K562 (cell line): ENCODE data around the gene ALOXE3. TPM values are rescaled to one million over a fixed set of nuclear protein-coding genes. Genes with fewer than 3 reads are reported as not detected.

ENCODE experiments used
- ARHGAP35 ChIP-seq: fragments of 450-650 bp; IDR thresholded peaks from 2 replicates; pipeline ENCODE4 v1.6.1; 2018; ENCODE audit not compliant: partially characterized antibody
- BCL6 ChIP-seq: fragments of 250-450 bp; sonication (Bioruptor Pico); IDR thresholded peaks from 2 replicates; pipeline ENCODE4 v1.4.0; 2020
- DDX20 ChIP-seq: fragments of 450-650 bp; IDR thresholded peaks from 2 replicates; pipeline ENCODE4 v1.6.1; 2016; ENCODE audit warnings: missing genetic modification characterization, low read depth, mild to moderate bottlenecking, missing compliant biosample characterization, moderate library complexity
- DNMT1 ChIP-seq: fragments of 450-650 bp; IDR thresholded peaks from 2 replicates; pipeline ENCODE4 v1.6.1; 2016; ENCODE audit warnings: antibody characterized with exemption, mild to moderate bottlenecking
- EP400 ChIP-seq: fragments of 450-650 bp; IDR thresholded peaks from 2 replicates; pipeline ENCODE4 v1.6.1; 2017; ENCODE audit warnings: antibody characterized with exemption, mild to moderate bottlenecking, moderate library complexity
- FOXA1 ChIP-seq: fragments of 450-650 bp; IDR thresholded peaks from 2 replicates; pipeline ENCODE4 v1.6.1; 2016; ENCODE audit warnings: mild to moderate bottlenecking, borderline replicate concordance
- GABPB1 ChIP-seq: sonication (generic); formaldehyde crosslinking; IDR thresholded peaks from 2 replicates; pipeline ENCODE4 v1.8.0; 2022; ENCODE audit warnings: mild to moderate bottlenecking, missing genetic modification reagents
- HEY1 ChIP-seq: fragments of 250-450 bp; sonication (Bioruptor Pico); IDR thresholded peaks from 2 replicates; pipeline ENCODE4 v1.5.0; 2020; ENCODE audit warnings: mild to moderate bottlenecking, moderate library complexity, borderline replicate concordance
- MEIS2 ChIP-seq: fragments of 450-650 bp; IDR thresholded peaks from 2 replicates; pipeline ENCODE4 v1.6.1; 2014; ENCODE audit warnings: mild to moderate bottlenecking; ENCODE audit not compliant: partially characterized antibody
- PATZ1 ChIP-seq: fragments of 250-450 bp; sonication (Bioruptor Pico); IDR thresholded peaks from 2 replicates; pipeline ENCODE4 v1.5.0; 2020; ENCODE audit warnings: mild to moderate bottlenecking, borderline replicate concordance
- PRMT5 ChIP-seq: sonication (generic); formaldehyde crosslinking; IDR thresholded peaks from 2 replicates; pipeline ENCODE4 v1.5.0; 2020; ENCODE audit warnings: missing genetic modification reagents
- PURB ChIP-seq: sonication (generic); formaldehyde crosslinking; IDR thresholded peaks from 2 replicates; pipeline ENCODE4 v1.9.0; 2021; ENCODE audit warnings: low read depth, mild to moderate bottlenecking, missing genetic modification reagents
- PYGO2 ChIP-seq: fragments of 450-650 bp; IDR thresholded peaks from 2 replicates; pipeline ENCODE4 v1.6.1; 2016; ENCODE audit warnings: mild to moderate bottlenecking, missing genetic modification characterization, moderate library complexity, missing compliant biosample characterization
- RBM14 ChIP-seq: fragments of 200-400 bp; formaldehyde crosslinking; IDR thresholded peaks from 2 replicates; pipeline ENCODE4 v1.6.1; 2018; ENCODE audit warnings: low read depth, mild to moderate bottlenecking, low read length, moderate library complexity, borderline replicate concordance; ENCODE audit not compliant: insufficient read depth
- RCOR1 ChIP-seq, 2 experiments: IDR thresholded peaks; 2 replicates each; pipeline ENCODE4 v1.6.1; 2012; ENCODE audit warnings: low read depth in 2 of 2, low read length in 2 of 2, borderline replicate concordance in 1 of 2, improper control_type of control experiment in 1 of 2
- TOE1 ChIP-seq, 2 experiments: fragments of 450-650 bp in 1 of 2; sonication (generic) in 1 of 2; formaldehyde crosslinking in 1 of 2; IDR thresholded peaks; 2 replicates each; pipeline versions ENCODE4 v1.7.1 to v1.8.0; 2016 to 2022; ENCODE audit warnings: borderline replicate concordance in 2 of 2, mild to moderate bottlenecking in 2 of 2, antibody characterized with exemption in 1 of 2, inconsistent platforms in 1 of 2, low read depth in 1 of 2, missing genetic modification reagents in 1 of 2, moderate library complexity in 1 of 2
- ZBTB1 ChIP-seq: sonication (generic); formaldehyde crosslinking; IDR thresholded peaks from 2 replicates; pipeline ENCODE4 v1.8.1; 2023; ENCODE audit warnings: missing genetic modification reagents, low read depth, mild to moderate bottlenecking, borderline replicate concordance
- ZC3H4 ChIP-seq: sonication (generic); formaldehyde crosslinking; IDR thresholded peaks from 2 replicates; pipeline ENCODE4 v1.9.0; 2021; ENCODE audit warnings: missing genetic modification reagents, borderline replicate concordance
- ZFX ChIP-seq: sonication (generic); formaldehyde crosslinking; IDR thresholded peaks from 2 replicates; pipeline ENCODE4 v1.8.0; 2022; ENCODE audit warnings: mild to moderate bottlenecking, missing genetic modification reagents, moderate library complexity
- ZNF134 ChIP-seq: fragments of 250-450 bp; sonication (Bioruptor Pico); conservative IDR thresholded peaks from 2 replicates; pipeline ENCODE4 v1.4.0; 2020
- ZNF184 ChIP-seq: sonication (generic); formaldehyde crosslinking; IDR thresholded peaks from 2 replicates; pipeline ENCODE4 v1.5.0; 2020; ENCODE audit warnings: missing genetic modification reagents
- ZNF224 ChIP-seq: sonication (generic); formaldehyde crosslinking; IDR thresholded peaks from 2 replicates; pipeline ENCODE4 v1.8.0; 2022; ENCODE audit warnings: mild to moderate bottlenecking, missing genetic modification reagents
- ZNF263 ChIP-seq: sonication (generic); formaldehyde crosslinking; IDR thresholded peaks from 2 replicates; pipeline ENCODE4 v1.8.0; 2022; ENCODE audit warnings: mild to moderate bottlenecking, missing genetic modification reagents, borderline replicate concordance
- ZNF583 ChIP-seq: fragments of 250-450 bp; sonication (Bioruptor Pico); IDR thresholded peaks from 2 replicates; pipeline ENCODE4 v1.4.0; 2020
- ZNF586 ChIP-seq: fragments of 450-650 bp; formaldehyde crosslinking; conservative IDR thresholded peaks from 2 replicates; pipeline ENCODE4 v1.4.0; 2020; ENCODE audit warnings: mild to moderate bottlenecking, moderate library complexity
- ZNF644 ChIP-seq: fragments of 200-800 bp; sonication (Bioruptor generic); IDR thresholded peaks from 2 replicates; pipeline ENCODE4 v1.6.1; 2016; ENCODE audit warnings: low read depth, missing genetic modification characterization, missing compliant biosample characterization
- polyA plus RNA-seq, 8 experiments: library from polyadenylated mRNA; depleted of rRNA in 4 of 8; stranded (reverse) in 5 of 8; unstranded in 3 of 8; fragments of >200 nt; fragmentation: Nextera tagmentation in 2 of 8; fragmentation: Illumina TruSeq in 1 of 8; extraction: Ambion mirVana in 2 of 8; extraction: Trizol in 1 of 8; gene quantifications; 2 replicates each; pipeline versions ENCODE4 v1.2.1 to v1.2.3, GENCODE V29; 2011 to 2014; ENCODE audit warnings: inconsistent platforms in 1 of 8, missing spikeins in 1 of 8
- total RNA-seq, 7 experiments: library from RNA; depleted of rRNA in 6 of 7; stranded (reverse); fragments of >200 nt in 6 of 7; fragmentation: Illumina TruSeq in 2 of 7; extraction: Trizol in 2 of 7; gene quantifications; 2 replicates each; pipeline versions ENCODE4 v1.2.1 to v1.2.3, GENCODE V29; 2011 to 2021; ENCODE audit warnings: low replicate concordance in 1 of 7
- TF ChIP-seq, protein P1 (sequence below): fragments of 450-650 bp; formaldehyde crosslinking; IDR thresholded peaks from 2 replicates; pipeline ENCODE4 v1.4.0; 2020; ENCODE audit warnings: mild to moderate bottlenecking, moderate library complexity

ALOXE3 gene
- total and polyA plus RNA-seq, 9 of the 15 experiments (the other 6 are each of a cell fraction or from before 2014, with no cell fraction given) = 0.04 TPM; not detected in 8

DNA sequence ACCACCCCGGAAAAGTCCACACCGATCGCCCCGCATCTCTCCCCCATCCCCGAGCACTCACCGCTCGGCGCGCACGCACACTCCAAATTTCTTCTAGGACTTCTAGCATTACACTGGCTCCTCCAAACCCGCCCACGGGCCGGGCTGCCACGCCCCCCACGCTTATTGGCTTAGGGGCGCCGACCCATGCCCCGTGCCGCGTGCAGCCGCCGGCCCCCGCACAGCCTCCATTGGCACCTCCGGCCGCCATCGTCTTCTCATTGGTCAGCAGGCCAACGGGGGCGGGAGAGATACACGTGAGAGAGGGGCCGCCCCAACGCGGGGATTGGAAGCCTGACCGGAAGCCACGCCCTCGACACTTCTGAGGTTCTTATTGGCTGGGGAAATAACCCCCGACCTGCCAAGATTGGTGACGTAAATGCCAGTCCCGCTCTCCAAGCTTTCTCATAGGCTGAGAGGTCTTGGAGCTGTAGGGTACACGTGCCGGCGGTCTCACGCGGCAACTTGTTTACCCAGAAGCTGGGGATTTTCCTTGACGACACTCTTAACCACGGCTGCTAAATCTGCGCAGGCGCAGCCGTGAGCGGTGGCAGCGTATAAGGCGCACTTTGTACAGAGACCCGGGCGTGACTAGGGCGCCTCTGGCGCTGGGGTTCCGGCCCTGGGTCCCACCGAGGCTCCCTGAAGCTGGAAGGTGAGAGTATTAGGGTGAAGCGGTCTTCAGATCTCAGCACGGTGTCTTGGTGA is 38.1 kb upstream of the ALOXE3 start (continued):
- TF ChIP-seq GABPB1 = peak; percentile 88
- TF ChIP-seq PURB (CRISPR knock-in tag) = no peak
- TF ChIP-seq ZNF644 (tag) = no peak
- no peak for TF ChIP-seq TOE1 (IDR thresholded peaks at IDR 0.05; ENCODE audit: borderline replicate concordance)
- TF ChIP-seq TOE1 (CRISPR knock-in tag; IDR thresholded peaks at IDR 0.05; ENCODE audit: borderline replicate concordance, low read depth) = no peak
- TF ChIP-seq HEY1 = no peak
- TF ChIP-seq ZBTB1 (CRISPR knock-in tag) = no peak
- no peak for TF ChIP-seq FOXA1
- TF ChIP-seq, protein P1, sequence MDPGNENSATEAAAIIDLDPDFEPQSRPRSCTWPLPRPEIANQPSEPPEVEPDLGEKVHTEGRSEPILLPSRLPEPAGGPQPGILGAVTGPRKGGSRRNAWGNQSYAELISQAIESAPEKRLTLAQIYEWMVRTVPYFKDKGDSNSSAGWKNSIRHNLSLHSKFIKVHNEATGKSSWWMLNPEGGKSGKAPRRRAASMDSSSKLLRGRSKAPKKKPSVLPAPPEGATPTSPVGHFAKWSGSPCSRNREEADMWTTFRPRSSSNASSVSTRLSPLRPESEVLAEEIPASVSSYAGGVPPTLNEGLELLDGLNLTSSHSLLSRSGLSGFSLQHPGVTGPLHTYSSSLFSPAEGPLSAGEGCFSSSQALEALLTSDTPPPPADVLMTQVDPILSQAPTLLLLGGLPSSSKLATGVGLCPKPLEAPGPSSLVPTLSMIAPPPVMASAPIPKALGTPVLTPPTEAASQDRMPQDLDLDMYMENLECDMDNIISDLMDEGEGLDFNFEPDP (CRISPR knock-in tag) = no peak
- no peak for TF ChIP-seq ZNF224 (CRISPR knock-in tag)
- no peak for TF ChIP-seq ZNF134 (CRISPR knock-in tag)
- TF ChIP-seq PRMT5 (CRISPR knock-in tag) = no peak
- TF ChIP-seq ZNF586 = no peak; the same call in 1 of the 2 replicates
- peak; percentile 97 for TF ChIP-seq ZNF583 (CRISPR knock-in tag)
- no peak for TF ChIP-seq PYGO2 (tag)
- peak; percentile 67 for TF ChIP-seq ZFX
- no peak for TF ChIP-seq BCL6
- no peak for TF ChIP-seq PATZ1 (CRISPR knock-in tag)
- TF ChIP-seq EP400 = peak; percentile 58
- no peak for TF ChIP-seq ARHGAP35
- no peak for TF ChIP-seq DDX20 (tag)
- TF ChIP-seq RCOR1 (IDR thresholded peaks at IDR 0.05; ENCODE audit: borderline replicate concordance in 1 of 2, low read depth in 2 of 2, low read length in 2 of 2) = peak in 1 of 2 experiments; percentile 10; a peak in 1 of 4 replicates
- TF ChIP-seq ZC3H4 (CRISPR knock-in tag) = no peak
- TF ChIP-seq ZNF263 (CRISPR knock-in tag) = peak; percentile 90; the same call in 1 of the 2 replicates
- TF ChIP-seq RBM14 = no peak
- peak; percentile 67 for TF ChIP-seq MEIS2
- TF ChIP-seq DNMT1 = no peak
- TF ChIP-seq ZNF184 (CRISPR knock-in tag) = no peak
